HCT116 (cell line): ENCODE measurements around the gene PLCB3. TPM values are rescaled to one million over a fixed set of nuclear protein-coding genes. Genes with fewer than 3 reads are reported as not detected.

ENCODE experiments used
- ATAC-seq: fragments of 200-7000 bp; cut with Tn5 transposase; 2 replicates; pipeline ENCODE4 v1.9.1; 2020; ENCODE audit warnings: mild to moderate bottlenecking, moderate library complexity
- BruUV-seq: library from RNA; stranded (reverse); fragments of 400-500 nt; replicated peaks from 2 replicates; lab custom pipeline; 2021; lab: Mats Ljungman, UMichigan
- CTCF ChIA-PET: fragments of 300-600 bp; sonication (Branson Sonifier 250); formaldehyde crosslinking; loops from one replicate; lab custom pipeline; 2021; ENCODE audit warnings: antibody characterized with exemption; lab: Charles Lee
- POLR2A ChIA-PET: fragments of 300-600, 350-600 bp; sonication (Branson Sonifier 250); formaldehyde crosslinking; loops from one replicate; lab custom pipeline; 2021; ENCODE audit warnings: antibody characterized with exemption; lab: Charles Lee
- RAD21 ChIA-PET, 2 experiments: fragments of 300-600 bp; sonication (Branson Sonifier 250); formaldehyde crosslinking; loops; one replicate each; lab custom pipeline; 2023; ENCODE audit warnings: low total read pairs in 2 of 2; ENCODE audit not compliant: uncharacterized antibody in 2 of 2, unreplicated experiment in 2 of 2, low non-redundant PET in 1 of 2; lab: Charles Lee
- DNase-seq: peaks from one replicate; pipeline ENCODE4 v3.0.0-alpha.2; 2010; ENCODE audit warnings: low read depth, low spot score
- H2AFZ ChIP-seq: fragments of 200-600 bp; shearing (Covaris generic), sonication (generic); 2 replicates; pipeline ENCODE4 v1.6.1; 2017; ENCODE audit warnings: low read depth, mixed run types, mixed read lengths, antibody characterized with exemption, low read length; ENCODE audit not compliant: poor library complexity, severe bottlenecking
- H3K27ac ChIP-seq: 2 replicates; pipeline ENCODE4 v1.5.1; 2012; ENCODE audit warnings: low read depth, low read length
- H3K27me3 ChIP-seq: fragments of 200-600 bp; sonication (generic); 2 replicates; pipeline ENCODE4 v1.6.1; 2016; ENCODE audit warnings: mixed run types, low read length, mixed read lengths; ENCODE audit not compliant: insufficient read depth
- H3K36me3 ChIP-seq, 2 experiments: fragments of 200-500 bp in 1 of 2; fragments of 200-600 bp in 1 of 2; sonication (Bioruptor generic) in 1 of 2; sonication (generic) in 1 of 2; 2 replicates each; pipeline versions ENCODE4 v1.5.1 to v1.6.1; 2014 to 2016; ENCODE audit warnings: low read length in 2 of 2, inconsistent platforms in 1 of 2, mixed read lengths in 1 of 2, mixed run types in 1 of 2; ENCODE audit not compliant: insufficient read depth in 2 of 2, control insufficient read depth in 1 of 2
- H3K4me1 ChIP-seq, 2 experiments: fragments of 200-600 bp in 1 of 2; sonication (generic) in 1 of 2; 2 replicates each; pipeline versions ENCODE4 v1.5.1 to v1.6.1; 2012 to 2017; ENCODE audit warnings: low read length in 2 of 2, inconsistent platforms in 1 of 2, mild to moderate bottlenecking in 1 of 2, mixed read lengths in 1 of 2, mixed run types in 1 of 2, moderate library complexity in 1 of 2; ENCODE audit not compliant: insufficient read depth in 2 of 2, control insufficient read depth in 1 of 2
- H3K4me2 ChIP-seq: fragments of 200-600 bp; sonication (generic); 2 replicates; pipeline ENCODE4 v1.6.1; 2017; ENCODE audit warnings: mixed run types, low read length, mixed read lengths
- H3K4me3 ChIP-seq, 2 experiments: fragments of 200-600 bp in 1 of 2; sonication (generic) in 1 of 2; replicated peaks in 1 of 2; 2 replicates each; pipeline ENCODE4 v1.5.1; 2011 to 2016; ENCODE audit warnings: low read length in 2 of 2, control low read depth in 1 of 2, low read depth in 1 of 2, mild to moderate bottlenecking in 1 of 2, mixed read lengths in 1 of 2, mixed run types in 1 of 2
- H3K79me2 ChIP-seq: fragments of 200-600 bp; sonication (generic); 2 replicates; pipeline ENCODE4 v1.6.1; 2017; ENCODE audit warnings: mild to moderate bottlenecking, mixed run types, low read length, moderate library complexity, mixed read lengths; ENCODE audit not compliant: insufficient read depth
- H3K9ac ChIP-seq: fragments of 200-600 bp; sonication (generic); 2 replicates; pipeline ENCODE4 v1.6.1; 2016; ENCODE audit warnings: low read length, mixed read lengths
- H3K9me2 ChIP-seq: fragments of 200-600 bp; sonication (generic), shearing (Covaris generic); 2 replicates; pipeline ENCODE4 v1.6.1; 2017; ENCODE audit warnings: mixed run types, mild to moderate bottlenecking, moderate library complexity; ENCODE audit not compliant: insufficient read depth
- H3K9me3 ChIP-seq, 2 experiments: fragments of 200-500 bp in 1 of 2; fragments of 200-600 bp in 1 of 2; sonication (Bioruptor generic) in 1 of 2; sonication (generic) in 1 of 2; 2 replicates each; pipeline ENCODE4 v1.6.1; 2014 to 2017; ENCODE audit warnings: low read length in 2 of 2, mixed read lengths in 2 of 2, inconsistent platforms in 1 of 2, low read depth in 1 of 2, mild to moderate bottlenecking in 1 of 2, mixed run types in 1 of 2, moderate library complexity in 1 of 2; ENCODE audit not compliant: control insufficient read depth in 1 of 2, insufficient read depth in 1 of 2
- H4K20me1 ChIP-seq: fragments of 200-600 bp; sonication (generic), shearing (Covaris generic); 2 replicates; pipeline ENCODE4 v1.6.1; 2017; ENCODE audit warnings: mixed run types, mild to moderate bottlenecking, moderate library complexity; ENCODE audit not compliant: insufficient read depth
- CBX3 ChIP-seq: IDR thresholded peaks from 2 replicates; pipeline ENCODE4 v1.6.1; 2012; ENCODE audit warnings: low read depth
- EGR1 ChIP-seq: IDR thresholded peaks from 2 replicates; pipeline ENCODE4 v1.6.1; 2012; ENCODE audit warnings: low read depth
- ELF1 ChIP-seq: IDR thresholded peaks from 2 replicates; pipeline ENCODE4 v1.6.1; 2012; ENCODE audit warnings: low read depth, borderline replicate concordance
- EZH2 ChIP-seq: fragments of 200-600 bp; sonication (generic); IDR thresholded peaks from 2 replicates; pipeline ENCODE4 v1.6.1; 2017; ENCODE audit warnings: antibody characterized with exemption, mixed run types
- FOSL1 ChIP-seq: IDR thresholded peaks from 2 replicates; pipeline ENCODE4 v1.6.1; 2012; ENCODE audit warnings: low read depth
- JUND ChIP-seq: IDR thresholded peaks from 2 replicates; pipeline ENCODE4 v1.6.1; 2012
- MAX ChIP-seq: IDR thresholded peaks from 2 replicates; pipeline ENCODE4 v1.6.1; 2012
- POLR2A ChIP-seq: IDR thresholded peaks from 2 replicates; pipeline ENCODE4 v1.7.0; 2011; ENCODE audit warnings: borderline replicate concordance; ENCODE audit not compliant: insufficient read depth, insufficient read length; ENCODE audit errors: extremely low read depth
- POLR2AphosphoS5 ChIP-seq: IDR thresholded peaks from 2 replicates; pipeline ENCODE4 v1.6.1; 2011; ENCODE audit warnings: mild to moderate bottlenecking, low read depth, low read length, moderate library complexity
- REST ChIP-seq: IDR thresholded peaks from 2 replicates; pipeline ENCODE4 v1.6.1; 2012; ENCODE audit warnings: low read depth
- SIN3A ChIP-seq: IDR thresholded peaks from 2 replicates; pipeline ENCODE4 v1.6.1; 2012; ENCODE audit warnings: low read depth
- SP1 ChIP-seq: IDR thresholded peaks from 2 replicates; pipeline ENCODE4 v1.6.1; 2012; ENCODE audit warnings: low read depth
- SRF ChIP-seq: IDR thresholded peaks from 2 replicates; pipeline ENCODE4 v1.6.1; 2012; ENCODE audit warnings: low read depth
- YY1 ChIP-seq: IDR thresholded peaks from 2 replicates; pipeline ENCODE4 v1.6.1; 2011; ENCODE audit warnings: low read length, low read depth, moderate library complexity, mild to moderate bottlenecking; ENCODE audit not compliant: insufficient replicate concordance; ENCODE audit errors: extremely low read depth
- ZFX ChIP-seq: fragments of 450-650 bp; IDR thresholded peaks from 2 replicates; pipeline ENCODE4 v1.6.1; 2017
- ZNF274 ChIP-seq: fragments of 200-500 bp; sonication (Bioruptor generic); IDR thresholded peaks from 2 replicates; pipeline ENCODE4 v1.6.1; 2014; ENCODE audit warnings: mild to moderate bottlenecking, low read depth, low read length, inconsistent platforms
- intact Hi-C: fragments of 100-400 bp; cut with micrococcal nuclease; formaldehyde crosslinking; loops from 2 replicates; pipeline ENCODE4 v1.10.0; 2022
- total RNA-seq: library from RNA; stranded (reverse); gene quantifications from one replicate; pipeline ENCODE4 v1.2.1, GENCODE V29; 2021; ENCODE audit not compliant: unreplicated experiment

The PLCB3 gene
- total RNA-seq, 1 experiment from 2014 or later = 106 TPM

DNA sequence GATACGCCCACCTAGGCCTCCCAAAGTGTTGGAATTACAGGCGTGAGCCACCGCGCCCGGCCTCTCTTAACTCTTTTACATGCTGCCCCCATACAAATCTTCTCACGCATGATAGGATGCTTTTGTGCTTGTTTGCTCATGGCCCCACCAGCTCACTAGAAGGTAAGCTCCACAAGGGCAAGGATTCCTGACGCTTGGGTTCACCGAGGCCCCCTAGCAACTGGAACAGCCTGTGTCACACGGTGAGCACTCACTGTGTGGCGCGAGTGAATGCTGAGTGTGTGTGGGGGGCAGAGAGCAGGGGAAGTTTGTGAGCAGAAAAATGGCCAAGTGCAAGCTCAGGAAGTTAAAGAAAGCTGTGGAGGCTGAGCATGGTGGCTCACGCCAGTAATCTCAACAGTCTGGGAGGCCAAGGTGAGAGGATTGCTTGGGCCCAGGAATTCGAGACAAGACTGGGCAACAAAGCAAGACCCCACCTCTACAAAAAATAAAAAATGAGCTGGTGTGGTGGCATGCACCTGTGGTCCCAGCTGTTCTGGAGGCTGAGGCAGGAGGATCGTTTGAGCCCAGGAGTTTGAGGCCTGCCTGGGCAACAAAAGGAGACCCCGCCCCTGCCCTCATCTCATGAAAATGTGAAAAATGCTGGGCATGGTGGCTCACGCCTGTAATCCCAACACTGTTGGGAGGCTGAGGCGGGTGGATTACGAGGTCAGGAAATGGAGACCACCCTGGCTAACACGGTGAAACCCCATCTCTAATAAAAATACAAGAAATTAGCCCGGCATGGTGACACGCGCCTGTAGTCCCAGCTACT lies 30.8 kb downstream of the PLCB3 start:
- Histone ChIP-seq H3K36me3 (no peaks in the 10 kb centered on the region; a peak in 1 of 4 replicates), H3K27ac (no peak overlapping the region), H3K9me3 (no peaks in the 10 kb centered on the region), H3K79me2 (no peaks in the 10 kb centered on the region), H3K9me2 (no peaks in the 10 kb centered on the region), H3K27me3 (no peaks in the 10 kb centered on the region), H4K20me1 (no peaks in the 10 kb centered on the region), H3K4me3 (no peak overlapping the region), H3K4me1 (peaks cover 14 to 27% of the 10 kb centered on the region in 2 experiments), H3K4me2 (no peak overlapping the region), H3K9ac (no peak overlapping the region), H2AFZ (no peak overlapping the region)
- ChIA-PET CTCF (no interaction called here), POLR2A (interaction anchor here (1.6 kb wide), 1 partner anchor 19 kb away, joined by 5 read pairs; no protein-coding TSS in a partner anchor), RAD21 (no interaction called here)
- ATAC-seq (no peak), DNase-seq (no peak)
- TF ChIP-seq EGR1 (no peak), POLR2A (no peak), CBX3 (no peak), ZNF274 (no peak), ZFX (no peak), EZH2 (no peak), FOSL1 (no peak), MAX (no peak), SIN3A (no peak), SRF (no peak), REST (no peak), SP1 (no peak), POLR2AphosphoS5 (no peak), YY1 (no peak), JUND (no peak), ELF1 (no peak)
- intact Hi-C loops = no loop called here
- BruUV-seq = no TSS peak
